ENCODE data around the gene TUBG1. TPM values are rescaled to one million over a fixed set of nuclear protein-coding genes. Genes with fewer than 3 reads are reported as not detected.
A peak's percentile ranks its signal among the peaks of the same experiment; 100 is the strongest.

TUBG1 gene
- total RNA-seq, 1 donor from 2014 or later: 30.3 TPM

DNA sequence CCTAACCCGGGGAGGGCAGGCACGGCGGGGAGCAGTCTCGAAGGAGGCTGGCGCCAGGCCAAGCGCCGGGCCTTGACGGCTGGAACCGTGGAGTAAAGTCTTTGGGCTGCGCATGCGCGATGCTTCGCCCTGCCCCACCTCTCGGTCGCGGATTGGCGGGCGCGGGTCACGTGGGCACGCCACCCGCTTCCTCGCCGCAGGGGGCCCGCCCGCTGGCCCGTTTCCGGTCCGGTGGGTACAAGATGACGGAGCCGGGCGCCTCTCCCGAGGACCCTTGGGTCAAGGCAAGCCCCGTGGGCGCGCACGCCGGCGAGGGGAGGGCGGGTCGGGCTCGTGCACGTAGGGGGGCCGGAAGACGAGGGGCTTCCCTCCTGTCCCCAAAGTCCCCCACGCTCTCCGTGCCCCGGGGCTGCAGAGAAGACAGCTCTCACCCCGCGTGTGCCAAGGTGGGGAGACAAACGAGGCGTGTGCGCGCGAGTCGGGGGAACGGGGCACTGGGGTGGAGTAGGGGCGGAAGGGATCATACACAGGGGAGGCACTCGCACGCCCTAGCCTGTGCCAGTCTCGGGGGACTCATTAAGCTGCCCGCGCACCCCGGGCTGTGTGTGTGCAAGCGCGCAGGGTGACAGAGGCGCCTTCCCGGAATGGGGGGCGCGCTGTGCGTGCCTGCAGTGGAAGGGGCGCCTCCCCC is 42.5 kb upstream of the TUBG1 start, which contains the start of gene MLX:
Gene MLX (plus strand): TSS at position 218 of the 691 bp plus-strand sequence. CDS start 25 bp downstream, at position 243.
- Histone ChIP-seq H3K9me3 (no peaks in the 10 kb centered on the region), H3K4me1 (peaks cover 55% of the 10 kb centered on the region), H3K27ac (peak within 1 kb of the TSS; percentile 96), H3K36me3 (peaks cover 62% of the 10 kb centered on the region), H3K27me3 (ENCODE audit: low read depth) (no peaks in the 10 kb centered on the region), H3K4me3 (peak within 1 kb of the TSS; percentile 86)
- intact Hi-C loops (cut with DNase I): no loop called here
- DNase-seq: peak; percentile 97
- TF ChIP-seq CTCF (IDR thresholded peaks at IDR 0.05): no peak
- peak; percentile 90 to 92 for ATAC-seq

- Histone ChIP-seq H3K9me3 (no peaks in the 10 kb centered on the region), H3K27me3 (ENCODE audit: low read depth) (no peaks in the 10 kb centered on the region), H3K4me1 (peaks cover 48% of the 10 kb centered on the region), H3K36me3 (peaks cover 77% of the 10 kb centered on the region), H3K4me3 (peak overlapping the region; percentile 86), H3K27ac (peak overlapping the region; percentile 96)
- no peak for TF ChIP-seq CTCF (IDR thresholded peaks at IDR 0.05)
- ATAC-seq (no peak), DNase-seq (no peak)
- intact Hi-C loops (cut with DNase I): no loop called here
Observed at GRCh38 chr17:42568341-42569111, 41.0 kb upstream of the TUBG1 start.

DNA sequence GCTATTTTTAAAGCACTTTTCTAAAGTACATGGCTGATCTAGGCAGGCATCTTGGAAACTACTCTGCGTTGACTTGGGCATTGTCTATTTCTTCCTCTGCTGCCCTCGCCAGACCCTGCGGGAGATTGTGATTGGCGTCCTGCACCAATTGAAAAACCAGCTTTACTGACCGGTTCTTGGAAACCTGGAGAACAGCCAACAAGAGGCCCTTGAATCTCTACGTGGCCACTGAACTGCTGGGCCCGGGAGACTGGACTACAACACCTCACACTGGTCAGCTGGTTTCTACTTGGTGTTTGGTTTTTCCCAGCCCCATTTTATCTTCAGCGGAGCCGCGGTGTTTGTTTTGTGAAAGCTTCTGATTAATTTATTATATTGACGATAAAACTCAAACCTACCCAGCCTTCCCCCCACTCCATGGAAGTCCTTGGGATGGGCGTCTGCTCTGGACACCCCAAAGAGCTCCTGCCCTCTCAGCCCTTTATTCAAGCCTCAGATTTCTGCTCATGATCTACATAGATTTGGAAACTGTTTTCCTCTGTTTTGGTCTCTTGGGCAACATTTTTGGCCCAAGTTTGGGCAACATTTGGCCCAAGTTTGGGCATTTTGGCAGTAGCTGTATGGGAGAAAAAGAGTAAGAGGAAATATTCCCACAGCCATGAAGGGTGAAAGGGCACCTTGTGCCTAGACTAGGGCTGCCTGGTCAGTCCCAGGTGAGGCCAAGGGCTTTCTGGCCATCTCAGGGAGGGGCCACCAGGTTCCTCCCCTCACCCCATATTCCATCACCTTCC is 37.9 kb upstream of the TUBG1 start:
- peak; percentile 6 for ATAC-seq
- no peak overlapping the region for H3K4me3 ChIP-seq
- DNase-seq: no peak
- no peaks in the 10 kb centered on the region for H3K9me3 ChIP-seq
- intact Hi-C loops (cut with DNase I): no loop called here
- H3K36me3 ChIP-seq: peaks cover 72% of the 10 kb centered on the region
- no peak overlapping the region for H3K27ac ChIP-seq
- no peaks in the 10 kb centered on the region for H3K27me3 ChIP-seq (ENCODE audit: low read depth)
- H3K4me1 ChIP-seq: peaks cover 32% of the 10 kb centered on the region
- no peak for TF ChIP-seq CTCF (IDR thresholded peaks at IDR 0.05)

DNA sequence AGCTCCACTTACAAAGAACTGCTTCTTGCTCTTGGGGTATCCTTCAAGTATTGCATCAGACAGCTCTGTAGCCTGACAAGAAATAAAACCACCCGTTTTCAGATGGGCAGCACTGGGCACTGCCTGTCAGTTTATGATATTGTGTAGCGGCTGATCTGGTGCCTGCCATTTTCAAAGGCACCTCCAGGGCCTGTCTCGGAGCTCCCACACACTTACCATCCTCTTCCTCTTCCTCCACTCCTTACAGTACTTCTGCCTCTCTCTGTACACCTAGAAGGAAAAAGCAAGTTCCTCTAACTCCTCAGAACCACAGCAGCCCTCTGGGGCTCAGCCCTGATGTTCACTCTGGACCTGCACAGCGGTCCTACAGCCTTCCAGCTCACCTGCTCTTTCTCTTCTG is 36.4 kb upstream of the TUBG1 start:
- Histone ChIP-seq H3K9me3 (no peaks in the 10 kb centered on the region), H3K4me3 (no peak overlapping the region), H3K27ac (no peak overlapping the region), H3K4me1 (peaks cover 31% of the 10 kb centered on the region), H3K36me3 (peaks cover 72% of the 10 kb centered on the region), H3K27me3 (ENCODE audit: low read depth) (no peaks in the 10 kb centered on the region)
- ATAC-seq: no peak
- no peak for TF ChIP-seq CTCF (IDR thresholded peaks at IDR 0.05)
- DNase-seq: no peak
- intact Hi-C loops (cut with DNase I): no loop called here

DNA sequence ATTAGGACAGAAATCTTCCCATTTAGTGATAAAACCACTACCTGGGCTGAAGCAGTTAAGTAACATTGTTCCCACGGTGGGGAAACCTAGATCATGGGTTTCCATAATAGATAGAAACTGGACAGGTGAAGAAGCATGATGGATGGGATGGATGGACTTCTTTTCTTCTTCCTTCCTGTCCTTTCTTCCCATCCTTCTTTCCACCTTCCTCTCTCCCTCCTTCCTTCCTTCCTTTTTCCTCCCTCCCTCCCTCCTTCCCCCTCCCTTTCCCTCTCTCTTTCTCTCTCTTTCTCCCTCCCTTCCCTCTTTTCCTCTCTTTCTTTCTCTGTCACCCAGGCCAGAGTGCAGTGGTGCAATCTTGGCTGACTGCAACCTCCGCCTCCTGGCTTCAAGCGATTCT is 35.0 kb upstream of the TUBG1 start:
- Histone ChIP-seq H3K9me3 (no peaks in the 10 kb centered on the region), H3K36me3 (peaks cover 59% of the 10 kb centered on the region), H3K27me3 (ENCODE audit: low read depth) (no peaks in the 10 kb centered on the region), H3K27ac (no peak overlapping the region), H3K4me1 (peaks cover 28% of the 10 kb centered on the region), H3K4me3 (no peak overlapping the region)
- no peak for TF ChIP-seq CTCF (IDR thresholded peaks at IDR 0.05)
- no peak for DNase-seq
- intact Hi-C loops (cut with DNase I): no loop called here
- ATAC-seq: no peak
